Measurements from ENCODE around the gene ICAM3. TPM values are rescaled to one million over a fixed set of nuclear protein-coding genes. Genes with fewer than 3 reads are reported as not detected.
A peak's percentile ranks its signal among the peaks of the same experiment; 100 is the strongest.

ICAM3 gene
- total and polyA plus RNA-seq, 12 donors, result 6.1 to 77.2 (median 16.8) TPM

DNA sequence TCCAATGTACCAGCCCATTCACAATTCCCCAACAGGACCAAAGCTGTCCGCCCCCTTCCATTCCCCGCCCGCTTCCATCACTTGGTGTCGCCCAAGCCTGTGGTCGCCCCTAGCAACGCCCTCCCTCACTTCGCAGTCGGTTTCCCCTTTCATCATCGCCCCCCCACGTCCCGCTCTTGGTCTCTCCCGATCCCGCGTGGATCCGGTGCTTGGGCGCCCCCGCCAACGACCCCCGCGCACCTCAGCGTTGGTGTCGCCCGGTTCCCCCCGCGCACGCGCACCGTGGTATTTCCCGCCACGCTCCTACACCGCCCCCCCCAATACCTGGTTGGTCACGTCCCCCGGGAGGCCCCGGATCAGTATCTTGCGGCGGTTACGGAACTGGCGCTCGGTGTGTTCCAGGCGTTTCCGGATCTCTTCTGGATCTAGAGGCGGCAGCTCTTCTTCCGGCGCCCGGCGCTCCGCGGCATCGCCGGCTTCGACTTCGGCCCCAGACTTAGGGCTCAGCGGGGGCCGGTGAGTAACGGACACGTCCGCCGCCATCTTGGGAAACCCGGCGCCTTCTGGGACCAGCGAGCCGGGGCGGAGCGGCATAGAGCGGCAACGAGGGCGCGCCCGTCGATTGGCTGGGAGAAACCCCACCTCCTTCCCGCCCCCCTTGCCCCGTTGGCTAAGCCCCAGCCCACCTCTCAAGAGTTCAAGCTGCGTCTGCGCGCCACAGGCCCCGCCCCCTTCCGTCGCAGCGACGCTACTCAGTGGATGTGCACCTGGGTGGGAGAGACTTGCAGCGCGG, 6.3 kb downstream of the ICAM3 start, which contains the start of gene RAVER1:
Gene RAVER1 (minus strand): TSS at position 565 of the 793 bp plus-strand sequence. CDS start 22 bp downstream, at position 543.
- H3K4me3 ChIP-seq, result peak within 1 kb of the TSS; percentile 60 to 94 (median 76)
- intact Hi-C loops (cut with DNase I), result loop anchor here in 6 of 10 donors (1.0 to 10.0 kb wide), 8 partner anchors 17 to 66 kb away; partner anchors contain the start of genes ICAM1 (in 5 of the 6), TYK2 (in 2 of the 6), FDX2 (in 1 of the 6) and ICAM4 (in 1 of the 6)
- no peaks in the 10 kb centered on the region for H3K9me3 ChIP-seq
- no peaks in the 10 kb centered on the region for H3K27me3 ChIP-seq
- peaks cover 4 to 42% (median 31%) of the 10 kb centered on the region in 9 donors for H3K4me1 ChIP-seq
- 0 to 1% methylated on average over 81 to 82 of the region's 82 CpGs for WGBS, 2 donors
- peak within 1 kb of the TSS; percentile 78 to 96 (median 91) for H3K27ac ChIP-seq
- DNase-seq (peak; percentile 98), ATAC-seq (peak; percentile 90 to 97 (median 94))
- H3K36me3 ChIP-seq, result peaks cover 0 to 45% (median 24%) of the 10 kb centered on the region in 9 donors
- TF ChIP-seq, protein P1, sequence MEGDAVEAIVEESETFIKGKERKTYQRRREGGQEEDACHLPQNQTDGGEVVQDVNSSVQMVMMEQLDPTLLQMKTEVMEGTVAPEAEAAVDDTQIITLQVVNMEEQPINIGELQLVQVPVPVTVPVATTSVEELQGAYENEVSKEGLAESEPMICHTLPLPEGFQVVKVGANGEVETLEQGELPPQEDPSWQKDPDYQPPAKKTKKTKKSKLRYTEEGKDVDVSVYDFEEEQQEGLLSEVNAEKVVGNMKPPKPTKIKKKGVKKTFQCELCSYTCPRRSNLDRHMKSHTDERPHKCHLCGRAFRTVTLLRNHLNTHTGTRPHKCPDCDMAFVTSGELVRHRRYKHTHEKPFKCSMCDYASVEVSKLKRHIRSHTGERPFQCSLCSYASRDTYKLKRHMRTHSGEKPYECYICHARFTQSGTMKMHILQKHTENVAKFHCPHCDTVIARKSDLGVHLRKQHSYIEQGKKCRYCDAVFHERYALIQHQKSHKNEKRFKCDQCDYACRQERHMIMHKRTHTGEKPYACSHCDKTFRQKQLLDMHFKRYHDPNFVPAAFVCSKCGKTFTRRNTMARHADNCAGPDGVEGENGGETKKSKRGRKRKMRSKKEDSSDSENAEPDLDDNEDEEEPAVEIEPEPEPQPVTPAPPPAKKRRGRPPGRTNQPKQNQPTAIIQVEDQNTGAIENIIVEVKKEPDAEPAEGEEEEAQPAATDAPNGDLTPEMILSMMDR (IDR thresholded peaks at IDR 0.05), result peak in 1 of 9 donors; percentile 1

DNA sequence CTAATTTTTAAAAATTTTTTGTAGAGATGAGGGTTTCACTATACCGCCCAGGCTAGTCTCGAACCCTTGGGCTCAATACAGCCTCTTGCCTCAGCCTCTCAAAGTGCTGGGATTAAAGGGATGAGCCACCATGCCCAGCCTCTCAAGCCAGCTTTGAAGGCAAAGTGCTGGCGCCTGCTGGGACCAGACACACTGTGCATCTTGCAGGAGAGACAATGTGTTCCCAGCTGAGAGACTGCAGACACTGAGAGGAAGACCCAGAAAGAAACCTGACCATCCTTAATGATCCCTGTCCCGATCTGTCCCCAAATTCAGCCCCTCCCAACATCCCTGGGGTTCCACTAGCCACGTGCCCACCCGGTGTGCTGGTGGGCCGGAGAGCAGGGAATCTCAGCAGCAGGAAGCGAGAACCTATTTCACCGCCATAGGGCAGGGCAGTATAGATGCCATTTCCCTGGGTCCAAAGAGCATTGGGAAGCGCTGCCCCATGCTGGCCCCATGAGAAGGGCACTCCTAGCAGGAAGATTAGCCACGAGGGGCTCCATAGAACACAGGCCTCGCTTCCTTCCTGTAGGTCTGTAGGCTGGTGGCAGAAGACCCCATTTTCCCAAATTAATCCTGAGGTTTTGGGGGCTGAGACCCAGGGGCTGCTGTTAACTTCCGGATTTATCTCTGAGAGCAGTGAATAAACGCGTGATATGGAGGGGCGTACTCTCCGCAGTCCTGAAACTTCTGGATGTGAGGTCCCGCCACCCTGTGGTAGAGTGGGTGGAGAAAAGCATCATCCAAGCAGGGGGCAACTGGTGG, 7.1 kb downstream of the ICAM3 start:
- WGBS, 2 donors, result 33 to 35% methylated on average over 18 of the region's 18 CpGs
- H3K36me3 ChIP-seq, result peaks cover 0 to 53% (median 32%) of the 10 kb centered on the region in 9 donors
- TF ChIP-seq, protein P1 (IDR thresholded peaks at IDR 0.05), result peak in 1 of 9 donors; percentile 10
- no peaks in the 10 kb centered on the region for H3K9me3 ChIP-seq
- peaks cover 4 to 38% (median 31%) of the 10 kb centered on the region in 9 donors for H3K4me1 ChIP-seq
- no peaks in the 10 kb centered on the region for H3K27me3 ChIP-seq
- intact Hi-C loops (cut with DNase I), result loop anchor here in 6 of 10 donors (1.0 to 10.0 kb wide), 7 partner anchors 16 to 65 kb away; partner anchors contain the start of genes ICAM1 (in 5 of the 6), TYK2 (in 2 of the 6), FDX2 (in 1 of the 6) and ICAM4 (in 1 of the 6)
- DNase-seq (no peak), ATAC-seq (no peak)
- H3K4me3 ChIP-seq, result peak overlapping the region; percentile 60 to 94 (median 76)
- H3K27ac ChIP-seq, result peak overlapping the region in 9 of 10 donors; percentile 83 to 96 (median 91)

DNA sequence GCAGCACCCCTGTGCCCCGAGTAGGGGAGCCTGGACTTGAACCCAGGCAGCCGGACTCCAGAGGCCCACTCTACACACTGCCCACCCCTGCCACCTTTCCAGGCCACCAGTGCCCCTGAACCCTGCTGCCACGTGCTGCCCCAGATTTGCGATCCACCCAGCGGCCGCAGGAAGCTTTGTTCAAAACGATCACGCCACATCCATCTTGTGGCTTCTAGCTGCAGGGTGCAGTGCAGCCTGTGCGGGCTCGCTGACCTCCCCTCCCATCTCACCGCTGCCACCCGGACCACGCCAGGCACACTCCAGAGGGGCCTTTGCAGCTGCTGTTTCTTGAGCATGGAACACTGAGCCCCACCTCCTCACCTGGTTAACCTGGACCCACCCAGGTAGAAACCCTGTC, 9.9 kb downstream of the ICAM3 start:
- TF ChIP-seq, protein P1 (IDR thresholded peaks at IDR 0.05), result no peak
- H3K27ac ChIP-seq, result no peak overlapping the region
- peaks cover 4 to 29% (median 22%) of the 10 kb centered on the region in 9 donors for H3K4me1 ChIP-seq
- H3K27me3 ChIP-seq, result no peaks in the 10 kb centered on the region
- ATAC-seq (no peak), DNase-seq (no peak)
- peaks cover 0 to 70% (median 55%) of the 10 kb centered on the region in 9 donors for H3K36me3 ChIP-seq
- intact Hi-C loops (cut with DNase I), result loop anchor here in 1 of 10 donors (5.0 kb wide), 1 partner anchor 42 kb away; the partner anchor contains the start of genes ICAM4 and ICAM5
- H3K9me3 ChIP-seq, result no peaks in the 10 kb centered on the region
- WGBS, 2 donors, result 94 to 97% methylated on average over 13 of the region's 13 CpGs
- no peak overlapping the region for H3K4me3 ChIP-seq

Data from heart right ventricle (tissue), 16 donors.